Islet precursor cell (in vitro differentiated cells): ENCODE results near the gene YRDC.
"Not testable (repeated sequence)": the region's sequence is repeated elsewhere in the genome, so short reads cannot be mapped to it uniquely, and the experiment has no call there.

Experiments used
- DNase-seq: peaks from one replicate; pipeline ENCODE4 v3.0.0-alpha.2; 2018

Gene YRDC

GRCh38 chr1:37821481-37821880 lies 13.5 kb upstream of the YRDC start:
- no peak for DNase-seq

- DNase-seq: no peak
These were observed 9.5 kb upstream of the YRDC start for GRCh38 chr1:37817481-37817880.

- DNase-seq: no peak
These were observed 6.2 kb upstream of the YRDC start for GRCh38 chr1:37814252-37814651.

- no peak for DNase-seq
These were observed 5.6 kb upstream of the YRDC start for GRCh38 chr1:37813529-37814145.

- DNase-seq: peak; percentile 85
These were observed 3.1 kb upstream of the YRDC start for GRCh38 chr1:37811027-37811655.

GRCh38 chr1:37809942-37810341 lies 1.9 kb upstream of the YRDC start:
- DNase-seq: no peak

- peak; percentile 90 for DNase-seq
These were observed 636 bp upstream of the YRDC start for GRCh38 chr1:37808369-37809319.

- DNase-seq: no peak
These were observed 821 bp downstream of the YRDC start for GRCh38 chr1:37807220-37807554.

GRCh38 chr1:37802439-37802838 lies 5.6 kb downstream of the YRDC start:
- no peak for DNase-seq

GRCh38 chr1:37797750-37798345 lies 10.2 kb downstream of the YRDC start:
- DNase-seq: no peak

- peak; percentile 87 for DNase-seq
These were observed 12.5 kb downstream of the YRDC start for GRCh38 chr1:37795340-37796125.

GRCh38 chr1:37794372-37795339 lies 13.4 kb downstream of the YRDC start:
- no peak for DNase-seq

GRCh38 chr1:37793773-37794371 lies 14.1 kb downstream of the YRDC start, which contains the start of gene MANEAL:
MANEAL (plus strand) TSS chr1:37793847; CDS start chr1:37794183, 336 bp downstream.
- peak; percentile 79 for DNase-seq

- DNase-seq: no peak
These were observed 14.9 kb downstream of the YRDC start for GRCh38 chr1:37792943-37793686.

- DNase-seq: no peak
These were observed 25.5 kb downstream of the YRDC start for GRCh38 chr1:37782491-37782890.

- DNase-seq: no peak
These were observed 29.4 kb downstream of the YRDC start for GRCh38 chr1:37778654-37779053.

GRCh38 chr1:37776946-37777516 lies 31.0 kb downstream of the YRDC start:
- DNase-seq: no peak

GRCh38 chr1:37771440-37771839 lies 36.6 kb downstream of the YRDC start:
- not testable (repeated sequence) for DNase-seq

- no peak for DNase-seq
These were observed 40.5 kb downstream of the YRDC start for GRCh38 chr1:37767488-37767887.
